SH-SY5Y (cell line): ENCODE data around the gene SYNGAP1.

Experiments
- GATA2 ChIP-seq: IDR thresholded peaks from 2 replicates; pipeline ENCODE4 v1.6.1; 2011; ENCODE audit warnings: mild to moderate bottlenecking, low read depth, low read length
- GATA3 ChIP-seq: IDR thresholded peaks from 2 replicates; pipeline ENCODE4 v1.6.1; 2011; ENCODE audit warnings: low read depth, mild to moderate bottlenecking, low read length, moderate library complexity

DNA sequence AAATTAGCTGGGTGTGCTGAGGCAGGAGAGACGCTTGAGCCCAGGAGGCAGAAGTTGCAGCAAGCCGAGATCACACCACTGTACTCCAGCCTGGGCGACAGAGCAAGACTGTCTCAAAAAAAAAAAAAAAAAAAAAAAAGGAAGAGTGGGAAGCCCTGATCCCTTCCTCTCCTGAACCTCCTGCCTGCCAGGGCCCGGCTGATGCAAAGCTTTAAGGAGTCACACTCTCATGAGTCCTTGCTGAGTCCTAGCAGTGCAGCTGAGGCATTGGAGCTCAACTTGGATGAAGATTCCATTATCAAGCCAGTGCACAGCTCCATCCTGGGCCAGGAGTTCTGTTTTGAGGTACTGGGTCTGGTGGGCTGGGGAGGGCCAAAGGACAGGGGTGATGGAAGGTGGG lies 15.1 kb downstream of the SYNGAP1 start:
- TF ChIP-seq GATA3 (no peak), GATA2 (no peak)
